HG03108 (cell line): ENCODE measurements around the gene TAS2R19.

Experiments
- ATAC-seq: cut with Tn5 transposase; IDR thresholded peaks from one replicate; pipeline ENCODE4 v1.9.1; 2021; ENCODE audit warnings: moderate library complexity; ENCODE audit not compliant: unreplicated experiment

The TAS2R19 gene

DNA sequence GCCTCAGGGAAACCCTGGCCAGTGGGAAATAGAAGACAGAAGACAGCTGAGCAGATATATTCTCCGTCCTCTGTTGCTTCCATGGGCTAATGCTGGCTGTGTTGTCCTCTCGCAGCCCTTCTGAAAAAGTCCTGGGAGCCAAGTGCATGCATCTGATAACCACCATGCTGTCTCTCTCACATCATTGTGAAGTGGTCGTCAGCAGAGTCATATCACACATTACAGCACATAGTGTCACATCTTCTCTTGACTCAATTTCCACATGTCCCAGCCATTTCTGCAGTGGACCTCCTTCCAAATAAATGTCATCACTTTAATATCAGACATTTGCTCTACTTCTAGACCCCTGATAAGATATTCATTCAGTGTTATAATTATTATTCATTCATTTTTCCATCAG, 28.1 kb downstream of the TAS2R19 start:
- ATAC-seq, result no peak

GRCh38 chr12:10989107-10989506, 33.3 kb downstream of the TAS2R19 start:
- ATAC-seq, result no peak

- no peak for ATAC-seq
Observed at GRCh38 chr12:10986812-10987211, 35.6 kb downstream of the TAS2R19 start, which contains the start of gene TAS2R50. TSS of gene TAS2R50 (minus strand) at chr12:10986912. CDS start at chr12:10986860, 52 bp downstream.

DNA sequence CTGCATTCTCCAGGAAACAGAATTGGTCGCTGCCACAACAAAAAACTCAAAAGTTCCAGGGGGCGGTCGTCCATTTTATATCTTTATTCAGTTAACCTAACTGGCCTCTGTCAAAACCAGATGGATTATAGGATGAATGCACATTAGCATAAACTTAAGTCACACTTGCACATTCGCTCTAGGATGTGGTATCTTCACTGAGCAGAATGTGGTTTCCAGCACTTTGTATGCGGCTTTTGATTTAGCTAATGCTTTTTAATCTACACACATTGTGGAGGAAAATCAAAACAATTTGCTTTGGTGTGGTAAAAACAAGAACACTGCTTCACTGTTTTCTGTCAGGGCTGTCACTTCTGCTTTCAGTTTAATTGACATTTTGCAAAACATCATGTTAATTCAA, 40.2 kb downstream of the TAS2R19 start:
- no peak for ATAC-seq

DNA sequence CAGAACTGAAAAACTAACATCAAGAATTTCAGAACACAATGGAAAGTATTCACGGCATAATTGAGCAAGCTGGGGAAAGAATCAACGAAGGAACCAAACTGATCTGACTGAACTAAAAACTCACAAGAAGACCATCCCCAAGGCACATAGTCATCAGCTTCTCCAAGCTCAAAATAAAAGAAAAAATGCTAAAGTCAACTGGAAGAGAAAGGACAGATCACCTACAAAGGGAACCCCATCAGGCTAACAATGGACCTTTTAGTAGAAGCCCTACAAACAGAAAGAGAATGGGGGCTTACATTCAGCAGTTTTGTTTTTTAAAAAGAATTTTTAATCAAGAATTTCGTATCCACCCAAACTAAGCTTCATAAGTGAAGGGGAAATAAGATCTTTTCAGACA, 47.5 kb downstream of the TAS2R19 start:
- ATAC-seq, result no peak
